Chondrocyte (in vitro differentiated cells): ENCODE results near the gene FOSL1. TPM values are rescaled to one million over a fixed set of nuclear protein-coding genes. Genes with fewer than 3 reads are reported as not detected.

ENCODE experiments used
- DNase-seq: peaks from one replicate; pipeline ENCODE4 v3.0.0; 2021; ENCODE audit warnings: mixed read lengths, low spot score
- H3K27ac Mint-ChIP-seq: one replicate; pipeline ENCODE4 v1.8.0; 2021; ENCODE audit warnings: mild to moderate bottlenecking, moderate library complexity, mixed read lengths; ENCODE audit not compliant: unreplicated experiment
- H3K27me3 Mint-ChIP-seq: 2 replicates; pipeline ENCODE4 v1.8.0; 2021; ENCODE audit warnings: low read depth, mixed read lengths
- H3K36me3 Mint-ChIP-seq: 2 replicates; pipeline ENCODE4 v1.8.0; 2021; ENCODE audit warnings: low read depth, mixed read lengths
- H3K4me1 Mint-ChIP-seq: 2 replicates; pipeline ENCODE4 v1.8.0; 2021; ENCODE audit warnings: low read depth, mild to moderate bottlenecking, mixed read lengths
- H3K4me3 Mint-ChIP-seq: one replicate; pipeline ENCODE4 v1.8.0; 2021; ENCODE audit warnings: mild to moderate bottlenecking, moderate library complexity, mixed read lengths; ENCODE audit not compliant: unreplicated experiment
- H3K9me3 Mint-ChIP-seq: 2 replicates; pipeline ENCODE4 v1.8.0; 2021; ENCODE audit warnings: low read depth, mixed read lengths
- total RNA-seq: library from RNA; stranded (reverse); gene quantifications from 3 replicates; pipeline ENCODE4 v1.2.1, GENCODE V29; 2021
- TF ChIP-seq, protein P1 (sequence below): fragments of 200-600 bp; sonication (generic); IDR thresholded peaks from 2 replicates; pipeline ENCODE4 v1.5.0; 2021; ENCODE audit warnings: antibody characterized with exemption, mild to moderate bottlenecking, moderate library complexity

FOSL1 gene
- total RNA-seq, 1 donor from 2014 or later = 7.5 TPM

DNA sequence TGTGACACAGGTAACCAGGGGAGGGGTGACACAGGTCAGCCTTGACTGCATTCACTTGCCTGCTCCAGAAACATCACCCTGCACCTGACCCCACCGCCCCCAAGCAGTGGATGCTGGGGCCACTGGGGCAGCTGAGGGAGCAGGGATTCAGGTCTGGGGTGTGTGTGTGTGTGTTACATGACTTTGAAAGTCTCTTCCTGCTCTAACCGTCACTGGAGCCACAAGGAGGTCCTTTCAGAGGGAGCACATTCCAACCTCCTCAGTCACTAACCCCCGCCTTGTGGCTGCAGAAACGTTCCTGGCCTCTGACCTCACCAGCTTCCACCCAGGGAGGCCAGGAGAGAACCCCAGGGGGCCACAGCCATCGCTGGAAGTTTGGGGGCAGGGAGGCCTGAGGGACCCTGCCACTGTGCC lies 2.9 kb upstream of the FOSL1 start:
- Mint-ChIP-seq H3K36me3 (no peaks in the 10 kb centered on the region), H3K4me3 (peak overlapping the region; percentile 25), H3K27ac (peak overlapping the region; percentile 90), H3K9me3 (no peaks in the 10 kb centered on the region), H3K27me3 (no peaks in the 10 kb centered on the region), H3K4me1 (peaks cover 38% of the 10 kb centered on the region)
- no peak for DNase-seq
- TF ChIP-seq, protein P1, sequence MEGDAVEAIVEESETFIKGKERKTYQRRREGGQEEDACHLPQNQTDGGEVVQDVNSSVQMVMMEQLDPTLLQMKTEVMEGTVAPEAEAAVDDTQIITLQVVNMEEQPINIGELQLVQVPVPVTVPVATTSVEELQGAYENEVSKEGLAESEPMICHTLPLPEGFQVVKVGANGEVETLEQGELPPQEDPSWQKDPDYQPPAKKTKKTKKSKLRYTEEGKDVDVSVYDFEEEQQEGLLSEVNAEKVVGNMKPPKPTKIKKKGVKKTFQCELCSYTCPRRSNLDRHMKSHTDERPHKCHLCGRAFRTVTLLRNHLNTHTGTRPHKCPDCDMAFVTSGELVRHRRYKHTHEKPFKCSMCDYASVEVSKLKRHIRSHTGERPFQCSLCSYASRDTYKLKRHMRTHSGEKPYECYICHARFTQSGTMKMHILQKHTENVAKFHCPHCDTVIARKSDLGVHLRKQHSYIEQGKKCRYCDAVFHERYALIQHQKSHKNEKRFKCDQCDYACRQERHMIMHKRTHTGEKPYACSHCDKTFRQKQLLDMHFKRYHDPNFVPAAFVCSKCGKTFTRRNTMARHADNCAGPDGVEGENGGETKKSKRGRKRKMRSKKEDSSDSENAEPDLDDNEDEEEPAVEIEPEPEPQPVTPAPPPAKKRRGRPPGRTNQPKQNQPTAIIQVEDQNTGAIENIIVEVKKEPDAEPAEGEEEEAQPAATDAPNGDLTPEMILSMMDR = no peak

DNA sequence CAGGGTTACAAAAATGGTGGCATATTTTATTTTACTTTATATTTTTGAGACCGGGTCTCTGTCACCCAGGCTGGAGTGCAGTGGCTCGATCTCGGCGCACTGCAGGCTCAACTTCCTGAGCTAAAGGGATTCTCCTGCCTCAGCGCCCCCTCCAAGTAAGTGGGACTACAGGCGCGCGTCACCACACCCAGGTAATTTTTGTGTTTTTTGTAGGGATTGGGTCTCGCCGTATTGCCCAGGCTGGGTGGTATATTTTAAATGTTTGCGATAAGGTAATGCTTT lies 652 bp upstream of the FOSL1 start:
- TF ChIP-seq, protein P1 = no peak
- H3K4me1 Mint-ChIP-seq = peaks cover 47% of the 10 kb centered on the region
- DNase-seq = no peak
- H3K36me3 Mint-ChIP-seq = no peaks in the 10 kb centered on the region
- H3K9me3 Mint-ChIP-seq = no peaks in the 10 kb centered on the region
- no peaks in the 10 kb centered on the region for H3K27me3 Mint-ChIP-seq
- H3K27ac Mint-ChIP-seq = no peak overlapping the region
- peak overlapping the region; percentile 50 for H3K4me3 Mint-ChIP-seq

DNA sequence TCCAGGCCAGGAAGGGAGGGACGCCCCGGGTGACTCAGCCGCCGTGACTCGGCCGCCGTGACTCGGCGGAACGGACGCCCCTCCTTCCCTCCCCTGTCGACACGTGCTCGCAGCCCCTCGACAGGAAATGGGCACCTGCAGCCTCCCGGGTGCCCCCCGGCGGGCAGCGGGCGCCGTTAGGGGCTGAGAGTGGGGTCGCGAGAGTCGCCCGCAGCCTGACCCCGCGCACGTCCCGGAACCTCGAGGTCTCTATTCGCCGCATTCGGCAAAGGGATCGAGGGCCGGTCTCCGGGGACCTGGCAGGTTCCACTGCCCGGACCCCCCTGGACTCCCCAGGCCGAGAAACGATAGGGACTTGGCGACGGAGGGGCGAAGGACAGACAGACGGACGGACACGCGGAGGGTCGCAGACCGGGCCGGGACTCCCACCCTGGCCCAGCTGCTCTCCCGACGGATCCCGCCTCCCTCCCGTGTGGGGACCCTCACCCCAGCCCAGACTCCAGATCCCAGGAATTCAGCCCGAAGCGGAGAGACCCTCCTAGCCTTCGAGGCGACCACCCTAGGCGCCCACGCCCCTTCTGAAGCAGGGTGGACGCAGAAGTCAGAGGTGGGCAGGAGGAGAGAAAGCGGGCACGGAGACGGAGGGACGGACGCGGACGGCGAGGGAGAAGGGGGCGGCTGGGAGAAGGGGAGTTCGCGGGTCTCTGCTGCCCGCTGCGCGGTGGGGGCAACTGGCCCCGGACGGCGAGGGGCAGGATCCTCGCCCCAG lies 648 bp downstream of the FOSL1 start:
- no peaks in the 10 kb centered on the region for H3K27me3 Mint-ChIP-seq

DNA sequence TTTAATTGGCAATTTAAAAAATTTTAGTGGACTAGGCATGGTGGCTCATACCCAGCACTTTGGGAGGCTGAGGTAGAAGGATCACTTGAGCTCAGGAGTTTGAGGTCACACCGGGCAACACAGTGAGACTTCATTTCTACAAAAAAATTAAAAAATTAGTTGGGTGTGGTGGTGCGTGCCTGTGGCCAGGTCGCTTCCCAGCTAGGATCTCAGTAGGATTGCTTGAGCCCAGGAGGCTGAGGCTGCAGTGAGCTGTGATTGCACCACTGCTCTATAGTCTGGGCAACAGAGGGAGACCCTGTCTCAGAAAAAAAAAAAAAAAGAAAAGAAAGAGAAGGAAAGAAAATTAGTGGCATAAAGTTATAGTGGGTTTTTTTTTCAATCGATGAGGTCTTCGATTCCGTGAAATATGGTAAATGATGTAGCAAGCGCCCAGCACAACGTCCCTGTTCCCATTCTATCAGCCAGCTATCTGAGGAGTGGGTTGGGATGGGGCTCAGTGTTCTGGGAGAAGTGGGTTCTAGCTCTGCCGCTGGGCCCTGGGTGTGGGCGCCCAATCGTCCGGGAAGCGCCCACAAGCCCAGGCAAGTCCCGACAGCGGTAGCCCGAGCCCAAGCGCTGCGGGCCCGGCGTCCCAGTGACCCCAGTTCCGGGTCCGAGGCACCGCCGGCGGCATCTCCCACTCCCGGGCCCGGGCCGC lies 1.4 kb downstream of the FOSL1 start:
- DNase-seq = no peak
- peaks cover 42% of the 10 kb centered on the region for H3K4me1 Mint-ChIP-seq
- no peaks in the 10 kb centered on the region for H3K36me3 Mint-ChIP-seq
- TF ChIP-seq, protein P1 = no peak
- peak overlapping the region; percentile 93 for H3K27ac Mint-ChIP-seq
- H3K4me3 Mint-ChIP-seq = peak overlapping the region; percentile 79
- no peaks in the 10 kb centered on the region for H3K27me3 Mint-ChIP-seq
- no peaks in the 10 kb centered on the region for H3K9me3 Mint-ChIP-seq

More for the DNA sequence above, 648 bp downstream of the FOSL1 start:
- Mint-ChIP-seq H3K27ac (peak overlapping the region; percentile 82), H3K36me3 (no peaks in the 10 kb centered on the region), H3K4me1 (peaks cover 47% of the 10 kb centered on the region), H3K9me3 (no peaks in the 10 kb centered on the region), H3K4me3 (peak overlapping the region; percentile 79)
- DNase-seq = no peak
- TF ChIP-seq, protein P1 = peak; percentile 15

DNA sequence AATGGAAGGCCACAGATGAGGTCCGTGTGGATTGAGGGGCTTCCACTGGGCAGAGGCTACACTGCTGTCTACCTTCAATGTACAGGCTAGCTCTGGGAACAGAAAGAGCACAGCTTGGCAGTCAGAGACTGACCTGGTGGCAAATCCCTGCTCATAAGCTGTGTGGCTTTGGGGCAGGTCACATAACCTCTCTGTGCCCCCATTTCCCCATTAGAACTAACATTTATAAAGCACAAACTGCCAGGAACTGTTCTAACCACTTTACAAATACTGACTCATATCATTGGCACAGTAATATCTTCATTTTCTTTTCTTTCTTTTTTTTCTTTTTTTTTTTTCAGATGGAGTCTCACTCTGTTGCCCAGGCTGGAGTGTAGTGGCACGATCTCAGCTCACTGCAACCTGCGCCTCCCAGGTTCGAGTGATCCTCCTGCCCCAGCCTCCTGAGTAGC lies 3.1 kb downstream of the FOSL1 start:
- TF ChIP-seq, protein P1 = no peak
- H3K36me3 Mint-ChIP-seq = peaks cover 3% of the 10 kb centered on the region
- H3K27ac Mint-ChIP-seq = no peak overlapping the region
- no peak for DNase-seq
- H3K9me3 Mint-ChIP-seq = no peaks in the 10 kb centered on the region
- no peak overlapping the region for H3K4me3 Mint-ChIP-seq
- no peaks in the 10 kb centered on the region for H3K27me3 Mint-ChIP-seq
- peaks cover 36% of the 10 kb centered on the region for H3K4me1 Mint-ChIP-seq
